H9 (cell line): ENCODE results near the gene FBXL7. TPM values are rescaled to one million over a fixed set of nuclear protein-coding genes. Genes with fewer than 3 reads are reported as not detected.

Experiments
- DNase-seq: peaks from one replicate; pipeline ENCODE4 v3.0.0-alpha.2; 2017
- H2AFZ ChIP-seq: one replicate; pipeline ENCODE4 v1.6.1; 2013; ENCODE audit warnings: mild to moderate bottlenecking, low read length, control low read depth, moderate library complexity
- H2AK5ac ChIP-seq: 2 replicates; pipeline ENCODE4 v1.6.1; 2013; ENCODE audit warnings: low read length, control low read depth, mixed read lengths; ENCODE audit not compliant: insufficient read length
- H2BK120ac ChIP-seq: one replicate; pipeline ENCODE4 v1.6.1; 2013; ENCODE audit warnings: low read depth, mild to moderate bottlenecking, low read length, control low read depth, inconsistent platforms; ENCODE audit not compliant: poor library complexity, severe bottlenecking
- H2BK12ac ChIP-seq: 2 replicates; pipeline ENCODE4 v1.6.1; 2013; ENCODE audit warnings: low read length, control low read depth, mixed read lengths, low read depth; ENCODE audit not compliant: insufficient read length
- H2BK15ac ChIP-seq: 2 replicates; pipeline ENCODE4 v1.6.1; 2013; ENCODE audit warnings: low read depth, low read length, control low read depth
- H2BK20ac ChIP-seq: one replicate; pipeline ENCODE4 v1.6.1; 2013; ENCODE audit warnings: low read depth, mild to moderate bottlenecking, low read length, control low read depth, inconsistent platforms; ENCODE audit not compliant: poor library complexity, severe bottlenecking
- H2BK5ac ChIP-seq: 2 replicates; pipeline ENCODE4 v1.6.1; 2013; ENCODE audit warnings: low read length, control low read depth, mixed read lengths; ENCODE audit not compliant: insufficient read length
- H3K14ac ChIP-seq: 2 replicates; pipeline ENCODE4 v1.6.1; 2013; ENCODE audit warnings: low read length, control low read depth; ENCODE audit not compliant: insufficient read depth
- H3K18ac ChIP-seq: 2 replicates; pipeline ENCODE4 v1.6.1; 2013; ENCODE audit warnings: low read depth, mild to moderate bottlenecking, mixed read lengths, low read length, control low read depth; ENCODE audit not compliant: insufficient read length
- H3K23ac ChIP-seq: 2 replicates; pipeline ENCODE4 v1.6.1; 2013; ENCODE audit warnings: low read length, control low read depth, mixed read lengths, low read depth; ENCODE audit not compliant: insufficient read length
- H3K23me2 ChIP-seq: 2 replicates; pipeline ENCODE4 v1.6.1; 2013; ENCODE audit warnings: low read depth, mild to moderate bottlenecking, mixed read lengths, low read length, control low read depth; ENCODE audit not compliant: insufficient read length, poor library complexity, severe bottlenecking
- H3K27ac ChIP-seq: 2 replicates; pipeline ENCODE4 v1.5.1; 2013; ENCODE audit warnings: low read length, control low read depth, mixed read lengths, low read depth; ENCODE audit not compliant: insufficient read length
- H3K27me3 ChIP-seq: 2 replicates; pipeline ENCODE4 v1.6.1; 2013; ENCODE audit warnings: low read length, control low read depth, inconsistent platforms; ENCODE audit not compliant: insufficient read depth
- H3K4ac ChIP-seq: 2 replicates; pipeline ENCODE4 v1.6.1; 2013; ENCODE audit warnings: low read depth, mild to moderate bottlenecking, control low read depth, inconsistent platforms, low read length, moderate library complexity
- H3K4me1 ChIP-seq: 2 replicates; pipeline ENCODE4 v1.6.1; 2013; ENCODE audit warnings: low read length, control low read depth, inconsistent platforms; ENCODE audit not compliant: insufficient read depth
- H3K4me2 ChIP-seq: 2 replicates; pipeline ENCODE4 v1.6.1; 2013; ENCODE audit warnings: low read length, control low read depth, mixed read lengths; ENCODE audit not compliant: insufficient read length, insufficient read depth
- H3K56ac ChIP-seq: 2 replicates; pipeline ENCODE4 v1.6.1; 2013; ENCODE audit warnings: low read depth, mild to moderate bottlenecking, mixed read lengths, low read length, control low read depth; ENCODE audit not compliant: insufficient read length
- H3K79me1 ChIP-seq: 2 replicates; pipeline ENCODE4 v1.6.1; 2013; ENCODE audit warnings: low read depth, mild to moderate bottlenecking, moderate library complexity, low read length, control low read depth, inconsistent platforms; ENCODE audit not compliant: insufficient read depth, poor library complexity, severe bottlenecking
- H3K79me2 ChIP-seq: 2 replicates; pipeline ENCODE4 v1.6.1; 2013; ENCODE audit warnings: low read length, control low read depth, inconsistent platforms; ENCODE audit not compliant: insufficient read depth
- H3K9ac ChIP-seq: 2 replicates; pipeline ENCODE4 v1.6.1; 2013; ENCODE audit warnings: low read length, control low read depth, mixed read lengths; ENCODE audit not compliant: insufficient read length; ENCODE audit errors: extremely low read depth
- H3K9me3 ChIP-seq: one replicate; pipeline ENCODE4 v1.6.1; 2013; ENCODE audit warnings: low read depth, low read length, inconsistent platforms; ENCODE audit not compliant: control insufficient read depth
- H3T11ph ChIP-seq: one replicate; pipeline ENCODE4 v1.6.1; 2013; ENCODE audit warnings: mild to moderate bottlenecking, low read length, control low read depth, inconsistent platforms
- H4K20me1 ChIP-seq: one replicate; pipeline ENCODE4 v1.6.1; 2013; ENCODE audit not compliant: control insufficient read depth, insufficient read length, insufficient read depth
- H4K5ac ChIP-seq: 2 replicates; pipeline ENCODE4 v1.6.1; 2013; ENCODE audit warnings: low read depth, mild to moderate bottlenecking, mixed read lengths, low read length, control low read depth; ENCODE audit not compliant: insufficient read length
- H4K8ac ChIP-seq: replicated peaks from 2 replicates; pipeline ENCODE4 v1.6.1; 2013; ENCODE audit warnings: low read length, control low read depth, mixed read lengths, low read depth; ENCODE audit not compliant: insufficient read length
- H4K91ac ChIP-seq: 2 replicates; pipeline ENCODE4 v1.6.1; 2013; ENCODE audit warnings: low read depth, mild to moderate bottlenecking, moderate library complexity, mixed read lengths, low read length, control low read depth; ENCODE audit not compliant: insufficient read length
- H3K27ac Mint-ChIP-seq, 3 experiments: 2 replicates in 2 of 3; 3 replicates in 1 of 3; pipeline ENCODE4 v1.8.0; 2020 to 2021; ENCODE audit warnings: mixed read lengths in 3 of 3, mild to moderate bottlenecking in 1 of 3, moderate library complexity in 1 of 3
- H3K27me3 Mint-ChIP-seq: 2 replicates; pipeline ENCODE4 v1.8.0; 2021; ENCODE audit warnings: low read depth, mild to moderate bottlenecking, moderate library complexity, mixed read lengths
- H3K36me3 Mint-ChIP-seq, 3 experiments: 2 replicates in 2 of 3; 3 replicates in 1 of 3; pipeline ENCODE4 v1.8.0; 2020 to 2021; ENCODE audit warnings: low read depth in 3 of 3, mixed read lengths in 3 of 3; ENCODE audit not compliant: insufficient read depth in 1 of 3
- H3K4me1 Mint-ChIP-seq, 2 experiments: 2 replicates each; pipeline ENCODE4 v1.8.0; 2020; ENCODE audit warnings: mixed read lengths in 2 of 2
- H3K4me3 Mint-ChIP-seq, 2 experiments: 2 replicates in 1 of 2; 3 replicates in 1 of 2; pipeline ENCODE4 v1.8.0; 2020 to 2021; ENCODE audit warnings: mild to moderate bottlenecking in 2 of 2, mixed read lengths in 2 of 2, moderate library complexity in 1 of 2
- H3K9me3 Mint-ChIP-seq, 2 experiments: 2 replicates in 1 of 2; 3 replicates in 1 of 2; pipeline ENCODE4 v1.8.0; 2020; ENCODE audit warnings: mild to moderate bottlenecking in 2 of 2, mixed read lengths in 2 of 2, moderate library complexity in 1 of 2
- WGBS: extraction: QIAGEN DNeasy Blood & Tissue Kit; methylation state at CpG from one replicate; pipeline ENCODE4 v1.1.7; 2013; ENCODE audit warnings: missing lambda C conversion rate, low lambda C conversion rate, mixed read lengths; ENCODE audit not compliant: insufficient read length; ENCODE audit errors: extremely low coverage; 5-methylcytosine and 5-hydroxymethylcytosine counted together
- total RNA-seq: library from RNA; stranded (reverse); gene quantifications from 2 replicates; pipeline ENCODE4 v1.2.1, GENCODE V29; 2021
- TF ChIP-seq, protein P1 (sequence below): fragments of 200-600 bp; sonication (generic); conservative IDR thresholded peaks from 3 replicates; pipeline ENCODE4 v1.8.0; 2021; ENCODE audit warnings: antibody characterized with exemption, mild to moderate bottlenecking

FBXL7 gene
- total RNA-seq, 1 experiment from 2014 or later, result 14.6 TPM

DNA sequence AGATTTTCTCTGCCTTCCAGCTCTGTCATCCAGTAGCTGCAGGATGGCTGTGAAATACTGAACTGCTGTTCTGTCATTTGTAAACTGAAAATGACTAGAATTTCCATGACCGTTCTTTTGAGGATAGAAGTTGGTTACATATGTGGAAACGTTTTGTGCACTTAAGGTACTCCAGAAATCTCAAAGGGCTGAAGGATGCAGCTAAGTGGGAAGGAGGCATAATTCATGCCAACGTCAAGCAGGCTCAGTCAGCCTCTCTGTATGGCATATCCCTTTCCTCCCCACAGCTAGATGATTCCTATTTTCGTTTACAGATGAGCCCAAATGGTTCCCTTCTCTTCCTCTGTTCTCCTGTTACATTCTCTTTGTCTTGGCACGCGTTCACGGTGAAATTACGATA lies 257.6 kb downstream of the FBXL7 start:
- Histone ChIP-seq H3K27me3 (no peaks in the 10 kb centered on the region), H3K79me1 (peaks cover 5% of the 10 kb centered on the region), H3K27ac (no peak overlapping the region), H3K4me1 (no peaks in the 10 kb centered on the region), H4K5ac (no peak overlapping the region), H4K91ac (no peak overlapping the region), H2AFZ (no peak overlapping the region), H2BK15ac (no peak overlapping the region), H3T11ph (no peak overlapping the region), H2BK12ac (no peak overlapping the region), H2BK5ac (no peak overlapping the region), H3K9me3 (no peaks in the 10 kb centered on the region), H3K23me2 (no peaks in the 10 kb centered on the region), H3K23ac (no peak overlapping the region), H3K9ac (no peak overlapping the region), H2BK120ac (no peak overlapping the region), H2BK20ac (no peak overlapping the region), H4K20me1 (no peaks in the 10 kb centered on the region), H3K14ac (no peak overlapping the region), H3K4ac (no peak overlapping the region), H3K56ac (no peak overlapping the region), H3K4me2 (no peak overlapping the region), H3K18ac (no peak overlapping the region), H4K8ac (no peak overlapping the region), H3K79me2 (no peaks in the 10 kb centered on the region), H2AK5ac (no peak overlapping the region)
- H3K36me3 Mint-ChIP-seq, result peaks cover 0 to 4% (median 0%) of the 10 kb centered on the region in 3 experiments; a peak in 2 of 7 replicates
- no CpG with 5 or more reads among the region's 8 CpGs for WGBS
- peaks cover 12 to 13% of the 10 kb centered on the region in 2 experiments for H3K4me1 Mint-ChIP-seq
- DNase-seq, result no peak
- H3K9me3 Mint-ChIP-seq, result no peaks in the 10 kb centered on the region
- H3K27ac Mint-ChIP-seq, result peak overlapping the region in 2 of 3 experiments; percentile 1 to 12; a peak in 1 of 7 replicates
- TF ChIP-seq, protein P1, sequence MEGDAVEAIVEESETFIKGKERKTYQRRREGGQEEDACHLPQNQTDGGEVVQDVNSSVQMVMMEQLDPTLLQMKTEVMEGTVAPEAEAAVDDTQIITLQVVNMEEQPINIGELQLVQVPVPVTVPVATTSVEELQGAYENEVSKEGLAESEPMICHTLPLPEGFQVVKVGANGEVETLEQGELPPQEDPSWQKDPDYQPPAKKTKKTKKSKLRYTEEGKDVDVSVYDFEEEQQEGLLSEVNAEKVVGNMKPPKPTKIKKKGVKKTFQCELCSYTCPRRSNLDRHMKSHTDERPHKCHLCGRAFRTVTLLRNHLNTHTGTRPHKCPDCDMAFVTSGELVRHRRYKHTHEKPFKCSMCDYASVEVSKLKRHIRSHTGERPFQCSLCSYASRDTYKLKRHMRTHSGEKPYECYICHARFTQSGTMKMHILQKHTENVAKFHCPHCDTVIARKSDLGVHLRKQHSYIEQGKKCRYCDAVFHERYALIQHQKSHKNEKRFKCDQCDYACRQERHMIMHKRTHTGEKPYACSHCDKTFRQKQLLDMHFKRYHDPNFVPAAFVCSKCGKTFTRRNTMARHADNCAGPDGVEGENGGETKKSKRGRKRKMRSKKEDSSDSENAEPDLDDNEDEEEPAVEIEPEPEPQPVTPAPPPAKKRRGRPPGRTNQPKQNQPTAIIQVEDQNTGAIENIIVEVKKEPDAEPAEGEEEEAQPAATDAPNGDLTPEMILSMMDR, result no peak
- no peaks in the 10 kb centered on the region for H3K27me3 Mint-ChIP-seq
- no peak overlapping the region for H3K4me3 Mint-ChIP-seq
